Measurements from ENCODE around the gene IL1R1. TPM values are rescaled to one million over a fixed set of nuclear protein-coding genes. Genes with fewer than 3 reads are reported as not detected.

The IL1R1 gene
- total RNA-seq, 4 donors from 2014 or later: 51.1 to 141 (median 70.9) TPM

DNA sequence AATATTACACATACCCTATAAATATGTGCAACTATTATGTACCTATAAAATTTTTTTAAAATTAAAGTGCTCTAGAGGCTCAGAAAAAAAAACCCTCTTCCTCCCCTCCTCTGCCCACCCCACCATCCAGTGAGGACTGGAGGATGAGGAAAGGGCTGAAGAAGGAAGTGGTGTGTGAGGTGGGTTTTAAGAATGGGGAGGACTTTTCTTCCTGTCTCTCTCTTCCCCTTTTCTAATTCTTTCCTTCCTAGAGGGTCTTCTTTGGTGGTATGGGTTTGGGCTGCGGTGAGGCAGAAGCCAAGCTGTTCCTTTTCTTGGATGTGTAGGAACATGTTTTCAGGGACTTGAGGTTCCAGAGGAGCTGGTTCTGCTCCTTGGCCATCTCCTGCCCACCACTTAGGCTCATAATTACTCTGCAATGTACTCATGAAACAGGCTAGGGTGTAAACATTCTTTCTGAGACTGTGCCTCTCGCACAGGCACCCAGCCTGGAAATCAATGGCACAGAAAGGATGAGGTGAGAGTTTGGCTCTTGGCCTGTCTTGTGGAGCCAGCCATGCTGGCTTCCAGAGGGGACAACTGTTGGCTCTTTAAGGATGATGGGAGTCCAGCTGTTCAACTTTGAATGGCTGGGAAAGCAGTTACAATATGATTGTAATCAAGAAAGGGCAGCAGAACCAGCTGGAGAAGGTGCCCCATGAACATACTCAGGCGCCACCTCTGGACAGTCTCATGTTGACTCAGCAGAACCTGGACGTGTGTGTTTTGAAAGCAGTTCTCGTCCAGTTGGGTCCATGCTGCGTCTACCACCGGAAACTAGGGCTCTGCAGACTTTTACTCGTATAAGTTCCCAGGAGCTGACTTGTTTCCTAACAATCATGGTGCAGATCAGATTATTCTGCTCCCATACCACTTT lies 82.5 kb downstream of the IL1R1 start:
- ATAC-seq: no peak
- no peak overlapping the region for H3K4me3 ChIP-seq

DNA sequence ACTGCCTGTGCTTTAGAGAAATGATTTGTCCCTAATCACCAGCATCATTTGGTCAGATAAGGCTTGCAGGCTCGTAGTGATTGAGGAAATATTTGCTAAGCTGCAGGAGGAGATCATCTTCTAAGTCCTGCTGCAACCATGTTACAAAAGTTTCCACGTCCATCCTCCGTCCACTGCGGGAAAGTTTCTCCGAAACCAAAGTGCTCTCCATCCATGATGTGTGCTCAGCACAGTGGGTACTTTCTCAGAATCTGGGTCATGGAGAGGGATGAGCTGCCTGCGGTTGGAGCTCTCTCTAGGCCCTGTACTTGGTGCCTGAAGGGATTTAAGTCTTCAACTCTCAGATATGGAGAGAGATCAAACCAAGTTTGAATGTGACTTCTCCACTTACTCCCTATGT lies 83.6 kb downstream of the IL1R1 start:
- Histone ChIP-seq H3K4me1 (peaks cover 0 to 29% (median 17%) of the 10 kb centered on the region in 3 donors), H3K27me3 (no peaks in the 10 kb centered on the region), H3K9me3 (no peaks in the 10 kb centered on the region), H3K4me3 (no peak overlapping the region), H3K27ac (peak overlapping the region in 3 of 4 donors; percentile 80 to 83 (median 82)), H3K36me3 (no peaks in the 10 kb centered on the region)
- WGBS, 2 donors (ENCODE audit: low coverage in 1 of 2): 89 to 94% methylated on average over 5 to 6 of the region's 6 CpGs
- ATAC-seq: no peak
- TF ChIP-seq EP300 (IDR thresholded peaks at IDR 0.05) (no peak), POLR2AphosphoS5 (IDR thresholded peaks at IDR 0.05) (no peak), POLR2A (IDR thresholded peaks at IDR 0.05) (no peak)
- TF ChIP-seq, protein P1, sequence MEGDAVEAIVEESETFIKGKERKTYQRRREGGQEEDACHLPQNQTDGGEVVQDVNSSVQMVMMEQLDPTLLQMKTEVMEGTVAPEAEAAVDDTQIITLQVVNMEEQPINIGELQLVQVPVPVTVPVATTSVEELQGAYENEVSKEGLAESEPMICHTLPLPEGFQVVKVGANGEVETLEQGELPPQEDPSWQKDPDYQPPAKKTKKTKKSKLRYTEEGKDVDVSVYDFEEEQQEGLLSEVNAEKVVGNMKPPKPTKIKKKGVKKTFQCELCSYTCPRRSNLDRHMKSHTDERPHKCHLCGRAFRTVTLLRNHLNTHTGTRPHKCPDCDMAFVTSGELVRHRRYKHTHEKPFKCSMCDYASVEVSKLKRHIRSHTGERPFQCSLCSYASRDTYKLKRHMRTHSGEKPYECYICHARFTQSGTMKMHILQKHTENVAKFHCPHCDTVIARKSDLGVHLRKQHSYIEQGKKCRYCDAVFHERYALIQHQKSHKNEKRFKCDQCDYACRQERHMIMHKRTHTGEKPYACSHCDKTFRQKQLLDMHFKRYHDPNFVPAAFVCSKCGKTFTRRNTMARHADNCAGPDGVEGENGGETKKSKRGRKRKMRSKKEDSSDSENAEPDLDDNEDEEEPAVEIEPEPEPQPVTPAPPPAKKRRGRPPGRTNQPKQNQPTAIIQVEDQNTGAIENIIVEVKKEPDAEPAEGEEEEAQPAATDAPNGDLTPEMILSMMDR (IDR thresholded peaks at IDR 0.05): no peak

More for the DNA sequence above, 82.5 kb downstream of the IL1R1 start:
- Histone ChIP-seq H3K9me3 (no peaks in the 10 kb centered on the region), H3K4me1 (peaks cover 0 to 29% (median 17%) of the 10 kb centered on the region in 3 donors), H3K36me3 (no peaks in the 10 kb centered on the region), H3K27ac (no peak overlapping the region), H3K27me3 (no peaks in the 10 kb centered on the region)
- 82 to 89% methylated on average over 6 to 7 of the region's 8 CpGs for whole genome bisulfite sequencing, 2 donors (ENCODE audit: low coverage in 1 of 2)
- TF ChIP-seq POLR2AphosphoS5 (IDR thresholded peaks at IDR 0.05): no peak
- TF ChIP-seq, protein P1 (IDR thresholded peaks at IDR 0.05): no peak
- TF ChIP-seq EP300 (IDR thresholded peaks at IDR 0.05): no peak
- no peak for TF ChIP-seq POLR2A (IDR thresholded peaks at IDR 0.05)

DNA sequence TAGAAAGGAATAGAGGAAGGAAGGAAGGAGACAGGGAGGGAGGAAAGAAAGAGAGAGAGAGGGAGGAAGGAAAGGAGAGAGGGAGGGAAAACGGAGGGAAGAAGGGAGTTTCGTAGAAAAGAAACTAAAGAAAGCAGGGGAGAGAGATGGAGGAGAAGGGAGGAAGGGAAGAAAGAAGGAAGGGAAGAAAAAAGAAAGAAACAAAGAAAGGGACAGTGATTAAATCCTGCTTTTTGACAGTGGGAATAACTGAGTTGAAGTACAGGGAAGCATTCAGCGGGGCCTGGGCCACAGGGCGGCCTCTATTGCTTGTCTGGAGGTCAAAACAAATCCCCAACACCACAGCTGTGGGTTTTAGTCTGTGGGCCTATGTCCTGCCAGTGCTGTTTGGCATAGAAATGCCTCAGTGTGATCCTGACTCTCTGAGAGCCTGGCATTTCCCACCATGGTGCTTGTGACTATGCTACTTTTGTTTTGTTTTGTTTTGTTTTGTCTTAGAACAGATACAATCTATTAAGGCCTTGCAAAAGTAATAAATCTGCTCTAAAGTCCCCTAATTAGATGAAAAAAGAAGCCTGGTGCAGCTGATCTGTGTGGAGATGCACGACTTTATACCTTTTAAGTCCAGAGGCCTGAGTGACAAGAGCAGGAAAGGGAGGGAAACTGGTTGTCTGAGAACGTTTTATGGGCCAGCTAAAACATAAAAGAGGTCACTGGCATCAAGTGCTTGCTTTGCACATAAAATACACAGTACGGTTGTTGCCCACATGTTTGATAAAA lies 84.3 kb downstream of the IL1R1 start:
- H3K9me3 ChIP-seq: no peaks in the 10 kb centered on the region
- no peak for ATAC-seq
- TF ChIP-seq EP300 (IDR thresholded peaks at IDR 0.05): no peak
- TF ChIP-seq POLR2A (IDR thresholded peaks at IDR 0.05): no peak
- TF ChIP-seq, protein P1 (IDR thresholded peaks at IDR 0.05): no peak
- no peak for TF ChIP-seq POLR2AphosphoS5 (IDR thresholded peaks at IDR 0.05)
- peaks cover 0 to 29% (median 17%) of the 10 kb centered on the region in 3 donors for H3K4me1 ChIP-seq
- H3K27me3 ChIP-seq: no peaks in the 10 kb centered on the region
- 47 to 53% methylated on average over 5 to 7 of the region's 7 CpGs for WGBS, 2 donors (ENCODE audit: low coverage in 1 of 2)
- H3K27ac ChIP-seq: peak overlapping the region; percentile 70 to 83 (median 81)
- no peaks in the 10 kb centered on the region for H3K36me3 ChIP-seq
- no peak overlapping the region for H3K4me3 ChIP-seq

DNA sequence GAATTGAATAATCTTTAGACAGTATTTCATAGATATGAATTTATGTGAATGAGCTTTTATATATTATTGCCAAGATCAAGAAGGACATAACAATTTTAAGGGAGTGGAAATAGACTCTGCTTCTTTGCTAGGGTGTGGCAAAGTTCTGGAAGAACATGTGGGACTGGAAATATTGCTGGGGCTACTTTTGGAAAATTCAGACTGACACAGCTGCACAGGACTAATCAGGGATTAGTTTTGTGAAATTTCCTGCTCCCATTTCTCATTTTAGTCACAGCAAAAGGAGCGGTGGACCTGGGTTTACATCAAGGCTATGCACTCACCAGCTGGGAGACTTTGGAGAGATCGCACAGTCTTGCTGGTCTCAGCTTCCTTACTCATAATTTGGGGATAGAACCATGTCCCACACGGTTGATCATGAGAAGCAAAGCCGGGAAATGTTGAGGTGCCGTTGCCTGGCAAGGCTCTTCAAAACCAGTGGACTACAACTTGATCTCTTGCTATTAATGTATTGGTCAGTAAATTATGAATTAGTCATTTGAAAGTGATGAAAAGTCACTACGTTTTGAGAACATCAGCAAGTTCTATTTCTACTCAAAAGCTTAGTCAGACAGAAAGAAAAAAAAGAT lies 86.7 kb downstream of the IL1R1 start:
- no peak for ATAC-seq
- H3K27ac ChIP-seq: peak overlapping the region in 3 of 4 donors; percentile 26 to 83 (median 80)
- 72 to 78% methylated on average over 4 to 6 of the region's 6 CpGs for WGBS, 2 donors (ENCODE audit: low coverage in 1 of 2)

More for the DNA sequence above, 86.7 kb downstream of the IL1R1 start:
- H3K27me3 ChIP-seq: no peaks in the 10 kb centered on the region
- TF ChIP-seq POLR2AphosphoS5 (IDR thresholded peaks at IDR 0.05) (no peak), EP300 (IDR thresholded peaks at IDR 0.05) (no peak), POLR2A (IDR thresholded peaks at IDR 0.05) (no peak)
- TF ChIP-seq, protein P1 (IDR thresholded peaks at IDR 0.05): no peak
- H3K4me1 ChIP-seq: peaks cover 0 to 29% (median 17%) of the 10 kb centered on the region in 3 donors
- H3K9me3 ChIP-seq: no peaks in the 10 kb centered on the region
- H3K4me3 ChIP-seq: no peak overlapping the region
- no peaks in the 10 kb centered on the region for H3K36me3 ChIP-seq

Other genes with a start within 250 kb of the IL1R1 start
- gene IL1R2, start 150.8 kb upstream of the IL1R1 start, total RNA-seq: 10 to 100 TPM in 2 of 4 donors, 1 to 10 TPM in 2; 1.1 to 25.2 (median 10.0) TPM
- under 1 TPM in 3 of 4 donors, not detected in 1; 0.40 to 0.87 (median 0.47) TPM for gene IL1RL2, start 44.3 kb downstream of the IL1R1 start, total RNA-seq
- 10 to 100 TPM in 1 of 4 donors, 1 to 10 TPM in 3; 7.1 to 22.6 (median 8.1) TPM for gene IL1RL1, start 168.8 kb downstream of the IL1R1 start, total RNA-seq
- gene IL18R1, start 213.1 kb downstream of the IL1R1 start, total RNA-seq: 10 to 100 TPM in 1 of 4 donors, 1 to 10 TPM in 3; 2.1 to 14.9 (median 5.0) TPM